ENCODE data around the gene ITGA6.

Gene ITGA6

GRCh38 chr2:172404824-172405223 is 22.6 kb upstream of the ITGA6 start:
- TF ChIP-seq, protein P1, sequence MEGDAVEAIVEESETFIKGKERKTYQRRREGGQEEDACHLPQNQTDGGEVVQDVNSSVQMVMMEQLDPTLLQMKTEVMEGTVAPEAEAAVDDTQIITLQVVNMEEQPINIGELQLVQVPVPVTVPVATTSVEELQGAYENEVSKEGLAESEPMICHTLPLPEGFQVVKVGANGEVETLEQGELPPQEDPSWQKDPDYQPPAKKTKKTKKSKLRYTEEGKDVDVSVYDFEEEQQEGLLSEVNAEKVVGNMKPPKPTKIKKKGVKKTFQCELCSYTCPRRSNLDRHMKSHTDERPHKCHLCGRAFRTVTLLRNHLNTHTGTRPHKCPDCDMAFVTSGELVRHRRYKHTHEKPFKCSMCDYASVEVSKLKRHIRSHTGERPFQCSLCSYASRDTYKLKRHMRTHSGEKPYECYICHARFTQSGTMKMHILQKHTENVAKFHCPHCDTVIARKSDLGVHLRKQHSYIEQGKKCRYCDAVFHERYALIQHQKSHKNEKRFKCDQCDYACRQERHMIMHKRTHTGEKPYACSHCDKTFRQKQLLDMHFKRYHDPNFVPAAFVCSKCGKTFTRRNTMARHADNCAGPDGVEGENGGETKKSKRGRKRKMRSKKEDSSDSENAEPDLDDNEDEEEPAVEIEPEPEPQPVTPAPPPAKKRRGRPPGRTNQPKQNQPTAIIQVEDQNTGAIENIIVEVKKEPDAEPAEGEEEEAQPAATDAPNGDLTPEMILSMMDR (IDR thresholded peaks at IDR 0.05; ENCODE audit: insufficient read depth, low read depth, low read length, missing control alignments), result no peak
- no peak overlapping the region for H3K4me3 ChIP-seq (ENCODE audit: low read length)
- DNase-seq (ENCODE audit: low read depth), result peak; percentile 83

- DNase-seq (ENCODE audit: low read depth), result no peak
- no peak overlapping the region for H3K4me3 ChIP-seq (ENCODE audit: low read length)
- TF ChIP-seq, protein P1 (IDR thresholded peaks at IDR 0.05; ENCODE audit: insufficient read depth, low read depth, low read length, missing control alignments), result no peak
Observed at GRCh38 chr2:172405673-172406072, 21.7 kb upstream of the ITGA6 start.

DNA sequence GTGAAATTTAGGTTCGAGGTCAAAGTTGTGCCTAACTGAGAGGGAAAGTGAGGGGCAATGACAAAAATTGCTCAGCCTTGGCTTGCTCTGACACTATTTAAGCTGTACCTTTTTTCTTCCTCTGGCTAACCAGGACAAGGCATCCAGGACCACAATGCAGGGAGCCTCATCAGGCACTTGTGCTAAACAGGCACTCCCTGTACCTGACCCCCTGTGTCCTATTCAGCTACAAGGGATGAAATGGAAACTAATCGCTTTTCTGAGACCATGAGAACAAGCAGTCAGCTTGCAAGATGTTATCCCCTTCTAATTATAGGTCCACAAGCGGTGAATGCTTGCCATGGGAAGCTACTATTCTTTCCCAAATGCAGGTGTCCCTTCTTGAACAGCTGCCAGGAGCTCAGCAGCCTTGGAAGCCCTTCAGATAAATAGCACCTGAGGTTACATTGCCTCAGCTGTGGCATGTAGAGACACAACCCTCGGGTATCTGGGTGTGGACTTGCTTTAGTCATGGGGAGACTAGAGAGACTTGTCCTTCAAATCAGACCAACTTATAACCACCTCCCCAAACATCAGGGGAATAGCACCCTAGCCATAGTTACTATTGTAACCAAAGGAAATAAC is 19.1 kb upstream of the ITGA6 start:
- peak; percentile 98 for DNase-seq (ENCODE audit: low read depth)
- TF ChIP-seq, protein P1 (IDR thresholded peaks at IDR 0.05; ENCODE audit: insufficient read depth, low read depth, low read length, missing control alignments), result no peak
- no peak overlapping the region for H3K4me3 ChIP-seq (ENCODE audit: low read length)

GRCh38 chr2:172409042-172409441 is 18.3 kb upstream of the ITGA6 start:
- H3K4me3 ChIP-seq (ENCODE audit: low read length), result no peak overlapping the region
- TF ChIP-seq, protein P1 (IDR thresholded peaks at IDR 0.05; ENCODE audit: insufficient read depth, low read depth, low read length, missing control alignments), result no peak
- DNase-seq (ENCODE audit: low read depth), result peak; percentile 60

GRCh38 chr2:172412984-172413492 is 14.3 kb upstream of the ITGA6 start:
- no peak for DNase-seq (ENCODE audit: low read depth)
- H3K4me3 ChIP-seq (ENCODE audit: low read length), result no peak overlapping the region
- TF ChIP-seq, protein P1 (IDR thresholded peaks at IDR 0.05; ENCODE audit: insufficient read depth, low read depth, low read length, missing control alignments), result no peak

DNA sequence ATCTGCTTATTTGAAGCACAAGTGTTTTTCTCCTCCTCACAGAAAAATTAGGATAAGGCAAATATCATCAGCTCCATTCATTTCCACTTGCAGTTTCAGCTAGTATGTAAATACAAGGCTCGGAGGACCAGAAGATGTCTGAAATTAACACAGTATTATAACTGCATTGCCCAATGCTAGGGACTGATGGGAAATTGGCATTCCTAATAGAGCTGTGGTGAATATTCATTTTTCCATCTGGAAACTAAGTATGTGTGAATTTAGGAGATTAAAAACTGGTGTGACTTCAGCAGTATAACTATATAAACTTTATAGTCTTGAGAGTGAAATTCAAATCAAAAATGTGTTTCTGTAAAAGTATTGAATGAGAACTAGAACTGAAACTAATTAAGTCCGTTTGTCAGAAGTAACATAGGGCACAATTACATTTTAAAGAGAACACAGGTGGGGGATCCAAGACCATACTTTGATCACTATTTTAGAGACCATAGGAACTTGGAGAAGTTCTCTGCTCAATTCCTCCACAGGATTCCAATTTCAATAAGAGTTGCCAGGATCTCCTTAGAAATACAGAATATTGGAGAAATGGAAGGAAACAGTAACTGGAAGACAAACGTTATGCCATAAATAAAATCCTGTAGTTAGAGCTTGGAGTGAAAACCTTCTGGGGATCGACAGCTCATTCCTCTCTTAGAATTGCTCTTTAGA is 12.1 kb upstream of the ITGA6 start:
- TF ChIP-seq, protein P1 (IDR thresholded peaks at IDR 0.05; ENCODE audit: insufficient read depth, low read depth, low read length, missing control alignments), result no peak
- DNase-seq (ENCODE audit: low read depth), result no peak

More for the DNA sequence above, 12.1 kb upstream of the ITGA6 start:
- no peak overlapping the region for H3K4me3 ChIP-seq (ENCODE audit: low read length)
